Esophagus muscularis mucosa (tissue), 4 donors: ENCODE measurements around the gene PIAS4. TPM values are rescaled to one million over a fixed set of nuclear protein-coding genes. Genes with fewer than 3 reads are reported as not detected.

Experiments
- DNase-seq: peaks from one replicate; pipeline ENCODE4 v3.0.0-alpha.2; 2017; ENCODE audit errors: extremely low spot score
- H3K27ac ChIP-seq, 4 donors: fragments of 200-600 bp; sonication (generic); replicated peaks in 1 of 4; 1 replicate in 3 of 4; 2 replicates in 1 of 4; pipeline ENCODE4 v1.5.1; 2016 to 2019; ENCODE audit warnings: mild to moderate bottlenecking in 1 of 4
- H3K27me3 ChIP-seq, 4 donors: fragments of 200-600 bp; sonication (generic); one replicate each; pipeline versions ENCODE4 v1.5.1 to v1.6.0; 2016 to 2019
- H3K36me3 ChIP-seq, 4 donors: fragments of 200-600 bp; sonication (generic); one replicate each; pipeline ENCODE4 v1.5.1; 2016 to 2019
- H3K4me1 ChIP-seq, 4 donors: fragments of 200-600 bp; sonication (generic); one replicate each; pipeline ENCODE4 v1.5.1; 2016 to 2019
- H3K4me3 ChIP-seq, 4 donors: fragments of 200-600 bp; sonication (generic); 1 replicate in 2 of 4; 2 replicates in 2 of 4; pipeline ENCODE4 v1.5.1; 2016 to 2019; ENCODE audit warnings: mild to moderate bottlenecking in 4 of 4, moderate library complexity in 1 of 4
- H3K9me3 ChIP-seq, 4 donors: fragments of 200-600 bp; sonication (generic); 1 replicate in 3 of 4; 2 replicates in 1 of 4; pipeline ENCODE4 v1.5.1; 2016 to 2019
- CTCF ChIP-seq, 3 experiments: fragments of 200-600 bp in 2 of 3; fragments of 450-650 bp in 1 of 3; sonication (generic) in 2 of 3; IDR thresholded peaks; one replicate each; pipeline ENCODE4 v1.5.1; 2017 to 2019; ENCODE audit warnings: antibody characterized with exemption in 3 of 3, mild to moderate bottlenecking in 2 of 3, moderate library complexity in 1 of 3
- EP300 ChIP-seq: sonication (generic); formaldehyde crosslinking; IDR thresholded peaks from one replicate; pipeline ENCODE4 v1.6.1; 2017; ENCODE audit warnings: antibody characterized with exemption
- POLR2A ChIP-seq: fragments of 450-650 bp; IDR thresholded peaks from one replicate; pipeline ENCODE4 v1.6.1; 2017; ENCODE audit warnings: antibody characterized with exemption, moderate library complexity, mild to moderate bottlenecking, low read depth
- POLR2AphosphoS5 ChIP-seq, 2 donors: sonication (generic); formaldehyde crosslinking; IDR thresholded peaks; one replicate each; pipeline ENCODE4 v1.6.1; 2017; ENCODE audit warnings: antibody characterized with exemption in 2 of 2
- WGBS: methylation state at CpG from one replicate; pipeline ENCODE4 v1.1.5; 2018; 5-methylcytosine and 5-hydroxymethylcytosine counted together
- intact Hi-C: fragments of 100-400 bp; cut with DNase I; formaldehyde crosslinking; loops from one replicate; pipeline ENCODE4 v1.15.1; 2023
- total RNA-seq, 4 donors: library from RNA; depleted of rRNA; stranded (reverse); fragments of >200 nt; gene quantifications; one replicate each; pipeline versions ENCODE4 v1.1.0 to v1.2.1, GENCODE V29; 2016

The PIAS4 gene
- total RNA-seq, 4 donors from 2014 or later, result 16.6 to 34.1 (median 24.8) TPM

GRCh38 chr19:4028334-4029246 lies 21.1 kb downstream of the PIAS4 start:
- Histone ChIP-seq H3K4me1 (peaks cover 0 to 23% (median 9%) of the 10 kb centered on the region in 4 donors), H3K27me3 (no peaks in the 10 kb centered on the region), H3K27ac (no peak overlapping the region), H3K9me3 (no peaks in the 10 kb centered on the region), H3K36me3 (peaks cover 39 to 98% (median 84%) of the 10 kb centered on the region in 4 donors), H3K4me3 (no peak overlapping the region)
- intact Hi-C loops, result no loop called here
- DNase-seq, result no peak
- TF ChIP-seq POLR2A (no peak), EP300 (no peak), CTCF (IDR thresholded peaks at IDR 0.05) (no peak), POLR2AphosphoS5 (IDR thresholded peaks at IDR 0.05) (no peak)
- WGBS, result 86% methylated on average over 19 of the region's 48 CpGs

- WGBS, result 94% methylated on average over 16 of the region's 18 CpGs
- peaks cover 0 to 16% (median 9%) of the 10 kb centered on the region in 4 donors for H3K4me1 ChIP-seq
- no peak overlapping the region for H3K4me3 ChIP-seq
- H3K9me3 ChIP-seq, result no peaks in the 10 kb centered on the region
- DNase-seq, result no peak
- no peak for TF ChIP-seq POLR2AphosphoS5 (IDR thresholded peaks at IDR 0.05)
- no peak for TF ChIP-seq POLR2A
- no peak for TF ChIP-seq CTCF (IDR thresholded peaks at IDR 0.05)
- no peak overlapping the region for H3K27ac ChIP-seq
- peaks cover 45 to 98% (median 86%) of the 10 kb centered on the region in 4 donors for H3K36me3 ChIP-seq
- H3K27me3 ChIP-seq, result no peaks in the 10 kb centered on the region
- intact Hi-C loops, result no loop called here
These were observed 21.7 kb downstream of the PIAS4 start for GRCh38 chr19:4029247-4029614.

- DNase-seq, result no peak
- no peaks in the 10 kb centered on the region for H3K27me3 ChIP-seq
- intact Hi-C loops, result no loop called here
- WGBS, result 82% methylated on average over 4 of the region's 6 CpGs
- H3K4me3 ChIP-seq, result no peak overlapping the region
- peaks cover 40 to 98% (median 88%) of the 10 kb centered on the region in 4 donors for H3K36me3 ChIP-seq
- H3K9me3 ChIP-seq, result no peaks in the 10 kb centered on the region
- H3K4me1 ChIP-seq, result peaks cover 0 to 15% (median 9%) of the 10 kb centered on the region in 4 donors
- no peak overlapping the region for H3K27ac ChIP-seq
- TF ChIP-seq EP300, result no peak
- no peak for TF ChIP-seq POLR2A
- TF ChIP-seq CTCF (IDR thresholded peaks at IDR 0.05), result no peak
- no peak for TF ChIP-seq POLR2AphosphoS5 (IDR thresholded peaks at IDR 0.05)
These were observed 23.0 kb downstream of the PIAS4 start for GRCh38 chr19:4030552-4030951.

- Histone ChIP-seq H3K27ac (no peak overlapping the region), H3K4me3 (no peak overlapping the region), H3K36me3 (peaks cover 40 to 100% (median 87%) of the 10 kb centered on the region in 4 donors), H3K27me3 (no peaks in the 10 kb centered on the region), H3K9me3 (no peaks in the 10 kb centered on the region), H3K4me1 (peaks cover 0 to 15% (median 9%) of the 10 kb centered on the region in 4 donors)
- no peak for DNase-seq
- 100% methylated on average over 3 of the region's 9 CpGs for WGBS
- intact Hi-C loops, result no loop called here
- TF ChIP-seq POLR2A, result no peak
- TF ChIP-seq POLR2AphosphoS5 (IDR thresholded peaks at IDR 0.05), result no peak
- TF ChIP-seq EP300, result no peak
These were observed 23.4 kb downstream of the PIAS4 start for GRCh38 chr19:4030981-4031380.

GRCh38 chr19:4031420-4031819 lies 23.9 kb downstream of the PIAS4 start:
- peaks cover 0 to 15% (median 9%) of the 10 kb centered on the region in 4 donors for H3K4me1 ChIP-seq
- 79% methylated on average over 4 of the region's 11 CpGs for WGBS
- TF ChIP-seq POLR2A, result no peak
- intact Hi-C loops, result no loop called here
- no peak for DNase-seq
- peak overlapping the region in 2 of 4 donors; percentile 3 to 26 for H3K27ac ChIP-seq
- H3K27me3 ChIP-seq, result no peaks in the 10 kb centered on the region
- no peak overlapping the region for H3K4me3 ChIP-seq
- H3K36me3 ChIP-seq, result peaks cover 40 to 100% (median 88%) of the 10 kb centered on the region in 4 donors
- H3K9me3 ChIP-seq, result no peaks in the 10 kb centered on the region
